HEK293T (cell line): Measurements from ENCODE around the gene COL4A4.

Experiments used
- CTCF ChIA-PET: fragments of 350-600 bp; formaldehyde crosslinking; extraction: SDS; loops from one replicate; lab custom pipeline; 2021; ENCODE audit warnings: antibody characterized with exemption, inconsistent platforms; lab: Yijun Ruan, JAX
- POLR2A ChIA-PET: fragments of 350-600 bp; formaldehyde crosslinking; extraction: SDS; loops from one replicate; lab custom pipeline; 2020; ENCODE audit warnings: antibody characterized with exemption, inconsistent platforms; lab: Yijun Ruan, JAX
- DNase-seq: peaks from one replicate; pipeline ENCODE4 v3.0.0; 2012; ENCODE audit warnings: mixed read lengths; ENCODE audit errors: extremely low spot score
- ARNT ChIP-seq: fragments of 450-650 bp; IDR thresholded peaks from 2 replicates; pipeline ENCODE4 v1.6.1; 2017; ENCODE audit warnings: mild to moderate bottlenecking
- BHLHE40 ChIP-seq: fragments of 450-650 bp; IDR thresholded peaks from 2 replicates; pipeline ENCODE4 v1.6.1; 2016; ENCODE audit warnings: mild to moderate bottlenecking, moderate library complexity, borderline replicate concordance
- CTBP1 ChIP-seq: fragments of 450-650 bp; IDR thresholded peaks from 2 replicates; pipeline ENCODE4 v1.6.1; 2016; ENCODE audit warnings: borderline replicate concordance
- ELF4 ChIP-seq: fragments of 450-650 bp; IDR thresholded peaks from 2 replicates; pipeline ENCODE4 v1.6.1; 2017; ENCODE audit warnings: antibody characterized with exemption
- FOXA1 ChIP-seq: fragments of 450-650 bp; IDR thresholded peaks from 2 replicates; pipeline ENCODE4 v1.6.1; 2016; ENCODE audit warnings: mild to moderate bottlenecking
- FOXK2 ChIP-seq: fragments of 450-650 bp; IDR thresholded peaks from 2 replicates; pipeline ENCODE4 v1.6.1; 2016; ENCODE audit warnings: mild to moderate bottlenecking
- FOXM1 ChIP-seq: fragments of 450-650 bp; IDR thresholded peaks from 2 replicates; pipeline ENCODE4 v1.6.1; 2017; ENCODE audit warnings: mild to moderate bottlenecking, borderline replicate concordance
- HDGF ChIP-seq: fragments of 450-650 bp; IDR thresholded peaks from 2 replicates; pipeline ENCODE4 v1.6.1; 2017; ENCODE audit warnings: antibody characterized with exemption, borderline replicate concordance
- L3MBTL2 ChIP-seq: fragments of 450-650 bp; conservative IDR thresholded peaks from 2 replicates; pipeline ENCODE4 v1.6.1; 2016; ENCODE audit warnings: mild to moderate bottlenecking
- LEF1 ChIP-seq: fragments of 450-650 bp; IDR thresholded peaks from 2 replicates; pipeline ENCODE4 v1.6.1; 2017; ENCODE audit warnings: mild to moderate bottlenecking, borderline replicate concordance
- NFRKB ChIP-seq: fragments of 450-650 bp; IDR thresholded peaks from 2 replicates; pipeline ENCODE4 v1.6.1; 2016; ENCODE audit warnings: mild to moderate bottlenecking, moderate library complexity
- SP1 ChIP-seq: fragments of 450-650 bp; IDR thresholded peaks from 2 replicates; pipeline ENCODE4 v1.6.1; 2017
- SUZ12 ChIP-seq: fragments of 450-650 bp; IDR thresholded peaks from 2 replicates; pipeline ENCODE4 v1.6.1; 2016; ENCODE audit warnings: mild to moderate bottlenecking
- TARDBP ChIP-seq: fragments of 450-650 bp; IDR thresholded peaks from 2 replicates; pipeline ENCODE4 v1.6.1; 2016
- ZNF384 ChIP-seq: fragments of 450-650 bp; IDR thresholded peaks from 2 replicates; pipeline ENCODE4 v1.6.1; 2016
- TF ChIP-seq, protein P1 (sequence below): fragments of 450-650 bp; IDR thresholded peaks from 2 replicates; pipeline ENCODE4 v1.6.1; 2016

COL4A4 gene

DNA sequence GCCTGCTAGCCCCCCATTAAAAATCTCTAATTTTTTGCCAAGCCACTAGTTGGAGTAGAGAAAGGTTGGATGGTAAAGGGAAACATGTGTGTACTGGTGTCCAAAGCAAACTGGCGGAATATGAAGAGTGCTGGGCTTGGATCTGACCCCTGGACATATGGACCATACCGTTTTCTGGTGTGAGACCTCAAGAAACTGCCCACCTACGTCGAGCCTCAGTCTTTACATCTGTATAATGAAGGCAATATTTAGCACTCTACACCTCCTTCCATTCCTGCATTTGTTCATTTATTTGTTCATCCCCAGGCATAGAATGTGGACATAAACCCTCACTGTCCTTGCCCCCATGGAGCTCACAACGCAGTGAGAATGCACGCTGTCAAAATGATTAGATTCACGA lies 185.7 kb downstream of the COL4A4 start:
- POLR2A ChIA-PET, result no interaction called here
- CTCF ChIA-PET, result no interaction called here
- no peak for DNase-seq
- no peak for TF ChIP-seq SP1
- TF ChIP-seq NFRKB, result no peak
- no peak for TF ChIP-seq ELF4
- no peak for TF ChIP-seq TARDBP
- TF ChIP-seq FOXM1, result no peak
- TF ChIP-seq HDGF, result no peak
- TF ChIP-seq FOXA1, result no peak
- no peak for TF ChIP-seq BHLHE40

DNA sequence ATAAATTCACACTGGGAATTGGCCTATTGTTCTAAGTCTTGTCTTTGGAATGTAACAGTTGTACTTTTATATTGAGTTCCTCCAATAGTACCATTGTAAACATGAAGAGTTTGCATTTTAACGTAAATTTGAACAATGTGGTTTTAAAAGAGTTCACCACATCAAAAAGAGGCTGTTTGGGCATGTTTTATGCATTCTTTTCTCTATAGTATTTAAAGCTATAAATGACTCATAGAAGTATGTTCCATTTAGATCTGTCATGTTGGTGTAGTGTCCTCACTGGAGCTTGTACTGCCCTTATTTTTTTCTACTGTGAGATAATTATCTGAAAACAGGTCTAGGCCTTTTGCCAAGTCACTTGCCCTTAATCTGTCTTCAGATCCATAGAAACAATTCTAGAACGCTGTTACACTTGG lies 186.2 kb downstream of the COL4A4 start:
- DNase-seq, result no peak
- CTCF ChIA-PET, result no interaction called here
- POLR2A ChIA-PET, result no interaction called here
- no peak for TF ChIP-seq ZNF384
- no peak for TF ChIP-seq L3MBTL2
- TF ChIP-seq CTBP1, result no peak
- no peak for TF ChIP-seq ELF4
- TF ChIP-seq BHLHE40, result no peak
- TF ChIP-seq TARDBP, result no peak

DNA sequence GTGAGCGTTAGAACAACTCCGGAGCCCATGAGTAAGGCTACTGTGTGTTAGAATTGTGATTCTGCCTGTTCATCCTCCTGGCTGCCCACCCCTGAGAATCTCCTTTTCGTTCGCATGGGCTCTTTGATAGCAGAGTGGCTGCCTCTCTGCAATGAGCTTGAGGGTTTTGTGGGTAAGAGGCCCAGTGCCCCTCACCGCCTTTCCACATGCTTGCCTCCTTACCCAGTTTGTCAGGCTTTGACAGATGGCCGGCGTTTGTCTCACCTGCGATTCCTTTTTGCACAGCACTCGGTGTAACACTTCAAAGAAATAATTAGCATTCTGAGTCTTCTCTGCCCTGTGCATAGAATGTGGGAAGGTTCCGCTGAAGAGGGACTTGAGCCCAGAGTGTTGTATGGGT lies 190.2 kb downstream of the COL4A4 start:
- no peak for DNase-seq
- ChIA-PET POLR2A (no interaction called here), CTCF (no interaction called here)
- TF ChIP-seq L3MBTL2 (no peak), CTBP1 (no peak), ARNT (no peak), FOXK2 (no peak), LEF1 (no peak), SP1 (no peak), ELF4 (no peak), SUZ12 (no peak), BHLHE40 (no peak), NFRKB (no peak)
- TF ChIP-seq, protein P1, sequence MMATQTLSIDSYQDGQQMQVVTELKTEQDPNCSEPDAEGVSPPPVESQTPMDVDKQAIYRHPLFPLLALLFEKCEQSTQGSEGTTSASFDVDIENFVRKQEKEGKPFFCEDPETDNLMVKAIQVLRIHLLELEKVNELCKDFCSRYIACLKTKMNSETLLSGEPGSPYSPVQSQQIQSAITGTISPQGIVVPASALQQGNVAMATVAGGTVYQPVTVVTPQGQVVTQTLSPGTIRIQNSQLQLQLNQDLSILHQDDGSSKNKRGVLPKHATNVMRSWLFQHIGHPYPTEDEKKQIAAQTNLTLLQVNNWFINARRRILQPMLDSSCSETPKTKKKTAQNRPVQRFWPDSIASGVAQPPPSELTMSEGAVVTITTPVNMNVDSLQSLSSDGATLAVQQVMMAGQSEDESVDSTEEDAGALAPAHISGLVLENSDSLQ, result no peak

DNA sequence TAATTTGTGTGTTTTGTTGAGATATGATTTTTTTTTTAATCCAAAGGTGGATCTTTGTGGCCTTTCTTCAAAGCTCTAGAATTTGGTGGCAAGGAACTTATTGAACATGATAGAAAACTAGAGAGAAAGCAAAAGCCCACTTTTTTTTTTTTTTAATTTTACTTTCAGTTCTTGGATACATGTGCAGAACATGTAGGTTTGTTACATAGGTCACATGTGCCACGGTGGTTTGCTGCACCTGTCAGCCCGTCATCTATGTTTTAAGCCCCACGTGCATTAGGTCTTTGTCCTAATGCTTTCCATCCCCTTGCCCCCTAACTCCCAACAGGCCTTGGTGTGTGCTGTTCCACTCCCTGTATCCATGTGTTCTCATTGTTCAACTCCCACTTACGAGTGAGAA lies 192.2 kb downstream of the COL4A4 start:
- DNase-seq, result no peak
- TF ChIP-seq LEF1, result no peak
- no peak for TF ChIP-seq FOXM1
- no peak for TF ChIP-seq HDGF
- no peak for TF ChIP-seq BHLHE40
- no peak for TF ChIP-seq FOXA1
- no peak for TF ChIP-seq TARDBP
- no peak for TF ChIP-seq ELF4
- no peak for TF ChIP-seq L3MBTL2
- TF ChIP-seq SUZ12, result no peak
- no peak for TF ChIP-seq SP1
- no peak for TF ChIP-seq NFRKB
- TF ChIP-seq ZNF384, result no peak
- no peak for TF ChIP-seq ARNT
- TF ChIP-seq CTBP1, result no peak
- TF ChIP-seq FOXK2, result no peak
- TF ChIP-seq, protein P1, result no peak
- POLR2A ChIA-PET, result no interaction called here
- CTCF ChIA-PET, result no interaction called here

DNA sequence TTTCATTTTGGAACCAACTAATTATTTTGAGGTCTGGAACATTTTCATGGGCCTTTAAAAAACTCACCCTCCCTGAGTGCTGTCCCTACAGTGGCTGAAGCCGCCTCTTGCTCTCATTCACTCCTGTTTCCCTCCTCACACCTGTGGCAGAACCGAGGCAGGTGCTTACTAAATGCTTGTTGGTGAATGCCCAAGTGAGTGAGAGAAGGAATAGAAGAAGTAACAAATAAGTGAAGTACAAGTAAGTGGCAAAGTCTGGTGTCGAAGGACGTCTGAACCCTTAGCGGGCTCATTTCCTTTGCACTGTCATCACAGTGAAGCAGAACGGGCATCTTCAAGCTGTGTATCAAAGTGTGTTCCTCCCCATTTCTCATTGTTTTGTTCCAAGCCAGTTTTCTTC lies 192.9 kb downstream of the COL4A4 start:
- TF ChIP-seq FOXM1, result no peak
- TF ChIP-seq HDGF, result no peak
- TF ChIP-seq L3MBTL2, result no peak
- no peak for TF ChIP-seq FOXA1
- no peak for TF ChIP-seq NFRKB
- no peak for TF ChIP-seq LEF1
- TF ChIP-seq SP1, result no peak
- TF ChIP-seq SUZ12, result no peak
- no peak for TF ChIP-seq ZNF384
- TF ChIP-seq, protein P1, result no peak
- TF ChIP-seq TARDBP, result no peak
- no peak for TF ChIP-seq ARNT
- no peak for TF ChIP-seq ELF4
- no peak for TF ChIP-seq FOXK2
- no peak for TF ChIP-seq BHLHE40
- TF ChIP-seq CTBP1, result no peak
- POLR2A ChIA-PET, result no interaction called here
- no peak for DNase-seq
- CTCF ChIA-PET, result no interaction called here

DNA sequence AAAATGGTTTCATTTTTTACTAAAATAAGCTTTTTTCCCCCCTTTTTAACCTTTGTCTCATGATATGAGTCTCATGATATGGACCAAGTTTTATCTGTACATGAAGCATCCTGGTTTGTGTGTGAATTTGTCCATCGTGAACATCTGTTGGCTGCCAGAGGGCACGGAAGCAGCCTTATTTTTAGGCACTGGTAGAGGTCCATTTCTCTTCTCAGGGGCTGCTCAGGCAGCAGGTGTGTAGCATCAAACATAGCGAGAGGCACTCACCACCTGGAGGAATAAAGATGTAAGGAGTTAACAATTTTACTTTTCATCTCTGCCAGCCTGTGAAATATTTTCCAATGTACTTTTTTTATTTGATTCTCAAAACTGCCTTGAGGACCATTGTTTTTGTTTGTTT lies 193.6 kb downstream of the COL4A4 start:
- ChIA-PET POLR2A (no interaction called here), CTCF (no interaction called here)
- DNase-seq, result no peak
- TF ChIP-seq BHLHE40 (no peak), ELF4 (no peak)

DNA sequence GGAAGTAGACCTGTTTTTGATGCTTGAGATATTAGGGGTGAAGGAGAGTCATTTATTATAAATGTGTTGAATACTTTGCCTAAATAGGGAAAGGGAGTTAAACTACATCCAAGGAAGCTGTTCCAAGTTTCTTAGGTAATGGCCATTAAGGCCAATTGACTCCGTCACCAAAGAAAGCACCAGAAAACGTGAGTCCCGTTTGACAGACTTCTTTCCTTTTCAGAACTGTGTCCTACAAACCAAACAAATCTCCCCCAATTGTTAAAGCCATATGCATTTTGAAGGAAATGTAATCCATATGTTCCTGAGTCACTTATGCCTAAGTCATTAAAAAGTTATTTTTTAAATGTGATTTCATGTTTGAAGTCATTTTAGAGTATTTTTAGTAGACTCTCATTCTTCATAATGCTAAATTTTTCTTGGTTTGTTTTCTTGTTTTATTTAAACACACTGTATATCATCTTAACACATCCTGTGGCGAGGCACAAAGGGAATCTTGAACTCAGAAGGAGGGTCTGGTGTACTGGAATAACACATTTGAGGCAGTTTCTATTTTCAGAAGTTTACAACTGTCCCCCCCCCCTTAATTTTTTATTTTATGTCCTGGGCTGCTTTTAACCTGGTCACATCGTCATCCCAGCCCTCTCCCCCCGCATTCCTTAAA lies 194.5 kb downstream of the COL4A4 start:
- TF ChIP-seq ZNF384 (no peak), NFRKB (no peak), ELF4 (no peak)
- no peak for DNase-seq
- ChIA-PET CTCF (no interaction called here), POLR2A (no interaction called here)
